ENCODE results near the gene USP25. TPM values are rescaled to one million over a fixed set of nuclear protein-coding genes. Genes with fewer than 3 reads are reported as not detected.

USP25 gene
- total and polyA plus RNA-seq, 9 of the 15 experiments (the other 6 are each of a cell fraction or from before 2014, with no cell fraction given) = 7.8 to 44.9 (median 31.4) TPM

GRCh38 chr21:15929536-15929935 is 199.8 kb downstream of the USP25 start:
- ATAC-seq = no peak
- Histone ChIP-seq H2AFZ (ENCODE audit: low read depth, low read length) (no peak overlapping the region), H3K4me1 (replicated peaks in 1 of 2; ENCODE audit: control insufficient read depth in 2 of 2, insufficient read depth in 2 of 2, low read length in 2 of 2) (no peaks in the 10 kb centered on the region), H3K79me2 (ENCODE audit: control insufficient read depth, insufficient read depth, low read length) (no peaks in the 10 kb centered on the region), H4K20me1 (replicated peaks; ENCODE audit: control insufficient read depth, insufficient read depth, low read length) (no peaks in the 10 kb centered on the region), H3K9me1 (ENCODE audit: control insufficient read depth, insufficient read depth, low read length) (no peaks in the 10 kb centered on the region), H3K9me3 (replicated peaks; ENCODE audit: control insufficient read depth, insufficient read depth, low read depth, low read length) (no peaks in the 10 kb centered on the region), H3K36me3 (ENCODE audit: control insufficient read depth, insufficient read depth, low read length) (no peaks in the 10 kb centered on the region), H3K9ac (ENCODE audit: insufficient read depth in 1 of 2, low read depth in 2 of 2, low read length in 2 of 2) (no peak overlapping the region), H3K27ac (ENCODE audit: extremely low read depth, low read depth, low read length) (no peak overlapping the region), H3K4me2 (ENCODE audit: insufficient read depth, low read length) (no peak overlapping the region), H3K27me3 (ENCODE audit: control insufficient read depth in 2 of 2, insufficient read depth in 2 of 2, low read length in 2 of 2) (no peaks in the 10 kb centered on the region), H3K4me3 (no peak overlapping the region)
- POLR2A ChIA-PET = no interaction called here
- CTCF ChIA-PET (ENCODE audit: low intra/inter-chr PET ratio) = no interaction called here
- 0% methylated on average over 1 of the region's 1 CpG for WGBS (ENCODE audit: insufficient coverage, low coverage, missing lambda C conversion rate)
- BruUV-seq (replicated peaks) = no TSS peak
- in situ Hi-C loops (cut with MboI) (no loop called here), intact Hi-C loops (cut with micrococcal nuclease) (no loop called here)
- no peak for FAIRE-seq
- DNase-seq (ENCODE audit: extremely low read depth in 1 of 4, low spot score in 3 of 4) = no peak
- no peak for TF ChIP-seq GABPB1 (CRISPR knock-in tag; IDR thresholded peaks at IDR 0.05)
- no peak for TF ChIP-seq REST (IDR thresholded peaks at IDR 0.05; ENCODE audit: borderline replicate concordance)
- no peak for TF ChIP-seq REST (CRISPR knock-in tag; IDR thresholded peaks at IDR 0.05; ENCODE audit: low read depth)
- TF ChIP-seq TGIF2 (CRISPR knock-in tag; IDR thresholded peaks at IDR 0.05) = no peak
- TF ChIP-seq ZNF140 (CRISPR knock-in tag; IDR thresholded peaks at IDR 0.05) = no peak
- no peak for TF ChIP-seq FOXO4 (CRISPR knock-in tag; IDR thresholded peaks at IDR 0.05)
- no peak for TF ChIP-seq MECOM (CRISPR knock-in tag; IDR thresholded peaks at IDR 0.05)
- TF ChIP-seq NFE2L1 (tag; IDR thresholded peaks at IDR 0.05; ENCODE audit: borderline replicate concordance, low read depth) = no peak
- TF ChIP-seq HNRNPH1 (optimal IDR thresholded peaks at IDR 0.05; ENCODE audit: low read depth, low read length) = no peak
- no peak for TF ChIP-seq LCOR (CRISPR knock-in tag; IDR thresholded peaks at IDR 0.05)
- TF ChIP-seq ASH1L (IDR thresholded peaks at IDR 0.05; ENCODE audit: borderline replicate concordance, low read depth, partially characterized antibody) = no peak
- TF ChIP-seq KDM2B (CRISPR knock-in tag; IDR thresholded peaks at IDR 0.05) = no peak
- TF ChIP-seq SRSF7 (optimal IDR thresholded peaks at IDR 0.05; ENCODE audit: low read depth, low read length) = no peak
- no peak for TF ChIP-seq TCF7L2 (IDR thresholded peaks at IDR 0.05; ENCODE audit: low read depth, low read length)
- no peak for TF ChIP-seq CSDE1 (IDR thresholded peaks at IDR 0.05)
- no peak for TF ChIP-seq CHCHD3 (CRISPR knock-in tag; IDR thresholded peaks at IDR 0.05)
- no peak for TF ChIP-seq DACH1 (IDR thresholded peaks at IDR 0.05; ENCODE audit: partially characterized antibody)
